Liver (tissue), 9 donors: Measurements from ENCODE around the gene GTPBP6. TPM values are rescaled to one million over a fixed set of nuclear protein-coding genes. Genes with fewer than 3 reads are reported as not detected.
"Not testable (repeated sequence)": the region's sequence is repeated elsewhere in the genome, so short reads cannot be mapped to it uniquely, and the experiment has no call there.

Experiments used
- DNase-seq: peaks from one replicate; pipeline ENCODE4 v3.0.0-alpha.2; 2017; ENCODE audit warnings: low spot score
- H3K27ac ChIP-seq, 2 donors: one replicate each; pipeline ENCODE4 v1.7.0; 2013; ENCODE audit warnings: inconsistent platforms in 2 of 2, low read length in 2 of 2, control low read depth in 1 of 2, low read depth in 1 of 2, mild to moderate bottlenecking in 1 of 2
- H3K27me3 ChIP-seq, 4 donors: one replicate each; pipeline versions ENCODE4 v1.6.1 to v1.7.0; 2013; ENCODE audit warnings: low read length in 3 of 4, inconsistent platforms in 1 of 4, mild to moderate bottlenecking in 1 of 4, moderate library complexity in 1 of 4; ENCODE audit not compliant: control insufficient read depth in 4 of 4, insufficient read depth in 4 of 4
- H3K36me3 ChIP-seq, 4 donors: one replicate each; pipeline versions ENCODE4 v1.6.1 to v1.7.0; 2013; ENCODE audit warnings: low read length in 3 of 4, mild to moderate bottlenecking in 3 of 4, low read depth in 1 of 4, moderate library complexity in 1 of 4; ENCODE audit not compliant: control insufficient read depth in 4 of 4, insufficient read depth in 3 of 4
- H3K4me1 ChIP-seq, 4 donors: one replicate each; pipeline versions ENCODE4 v1.6.1 to v1.7.0; 2013; ENCODE audit warnings: low read length in 3 of 4, mild to moderate bottlenecking in 3 of 4, moderate library complexity in 1 of 4; ENCODE audit not compliant: control insufficient read depth in 4 of 4, insufficient read depth in 4 of 4
- H3K4me3 ChIP-seq, 3 donors: one replicate each; pipeline versions ENCODE4 v1.6.1 to v1.7.0; 2013; ENCODE audit warnings: low read length in 3 of 3, control low read depth in 1 of 3, low read depth in 1 of 3, mild to moderate bottlenecking in 1 of 3
- H3K9ac ChIP-seq, 2 donors: one replicate each; pipeline ENCODE4 v1.7.0; 2013; ENCODE audit warnings: low read length in 2 of 2, mild to moderate bottlenecking in 2 of 2, moderate library complexity in 2 of 2, control low read depth in 1 of 2, low read depth in 1 of 2
- H3K9me3 ChIP-seq, 4 donors: one replicate each; pipeline versions ENCODE4 v1.6.1 to v1.7.0; 2013; ENCODE audit warnings: low read length in 3 of 4; ENCODE audit not compliant: control insufficient read depth in 4 of 4
- HNF4A ChIP-seq, 2 donors: conservative IDR thresholded peaks; 2 replicates each; pipeline ENCODE4 v1.6.1; 2016; ENCODE audit warnings: antibody characterized with exemption in 2 of 2, mild to moderate bottlenecking in 2 of 2
- JUND ChIP-seq, 2 donors: IDR thresholded peaks; 2 replicates each; pipeline ENCODE4 v1.6.1; 2016; ENCODE audit warnings: antibody characterized with exemption in 2 of 2
- MAX ChIP-seq: IDR thresholded peaks from 2 replicates; pipeline ENCODE4 v1.6.1; 2016; ENCODE audit warnings: antibody characterized with exemption
- NR2F2 ChIP-seq: IDR thresholded peaks from 2 replicates; pipeline ENCODE4 v1.6.1; 2016; ENCODE audit warnings: antibody characterized with exemption
- SP1 ChIP-seq: IDR thresholded peaks from 2 replicates; pipeline ENCODE4 v1.6.1; 2018; ENCODE audit warnings: antibody characterized with exemption, mild to moderate bottlenecking
- YY1 ChIP-seq: IDR thresholded peaks from 2 replicates; pipeline ENCODE4 v1.6.1; 2016; ENCODE audit warnings: antibody characterized with exemption, mild to moderate bottlenecking
- WGBS: extraction: QIAGEN DNeasy Blood & Tissue Kit; methylation state at CpG from one replicate; pipeline ENCODE4 v1.1.7; 2013; 5-methylcytosine and 5-hydroxymethylcytosine counted together
- polyA plus RNA-seq, 2 donors: library from polyadenylated mRNA; stranded (reverse) in 1 of 2; unstranded in 1 of 2; fragments of 200-250 nt in 1 of 2; fragments of >200 nt in 1 of 2; fragmentation: Nextera tagmentation in 1 of 2; extraction: Ambion mirVana in 1 of 2; gene quantifications; one replicate each; pipeline versions ENCODE4 v1.2.1 to v1.2.3, GENCODE V29; 2013 to 2015
- total RNA-seq, 2 donors: library from RNA; depleted of rRNA; stranded (reverse); fragments of >200 nt; gene quantifications; one replicate each; pipeline ENCODE4 v1.2.3, GENCODE V29; 2014
- donor health status: healthy.
- donor health status: healthy.
- donor health status: healthy.
- donor health status: healthy.
- donor health status: healthy.

GTPBP6 gene
- total and polyA plus RNA-seq, 4 donors, result 11.3 to 29.2 (median 16.6) TPM

- no peaks in the 10 kb centered on the region for H3K9me3 ChIP-seq
- peaks cover 3 to 22% (median 19%) of the 10 kb centered on the region in 4 donors for H3K36me3 ChIP-seq
- peaks cover 0 to 3% (median 0%) of the 10 kb centered on the region in 4 donors for H3K4me1 ChIP-seq
- DNase-seq, result peak; percentile 89
- no peaks in the 10 kb centered on the region for H3K27me3 ChIP-seq
- H3K9ac ChIP-seq, result no peak overlapping the region
- TF ChIP-seq NR2F2 (no peak), JUND (IDR thresholded peaks at IDR 0.05) (peak in 1 of 2 donors; percentile 44)
- H3K4me3 ChIP-seq, result peak overlapping the region; percentile 18 to 53 (median 47)
- WGBS, result 39% methylated on average over 45 of the region's 45 CpGs
- peak overlapping the region in 1 of 2 donors; percentile 12 for H3K27ac ChIP-seq
Observed at GRCh38 chrX:283115-283845, 35.3 kb downstream of the GTPBP6 start.

GRCh38 chrX:282000-282681, 36.5 kb downstream of the GTPBP6 start:
- not testable (repeated sequence) for H3K27ac ChIP-seq, DNase-seq, H3K9me3 ChIP-seq, H3K4me1 ChIP-seq, H3K4me3 ChIP-seq, H3K9ac ChIP-seq, H3K27me3 ChIP-seq
- H3K36me3 ChIP-seq, result peaks cover 3 to 18% (median 15%) of the 10 kb centered on the region in 4 donors
- 88% methylated on average over 21 of the region's 21 CpGs for WGBS

- Histone ChIP-seq H3K9ac (no peak within 1 kb of the TSS), H3K27me3 (no peaks in the 10 kb centered on the region), H3K27ac (no peak within 1 kb of the TSS), H3K9me3 (no peaks in the 10 kb centered on the region), H3K36me3 (peaks cover 3 to 15% (median 14%) of the 10 kb centered on the region in 4 donors), H3K4me1 (peaks cover 0 to 7% (median under 1%) of the 10 kb centered on the region in 4 donors), H3K4me3 (no peak within 1 kb of the TSS)
- TF ChIP-seq NR2F2 (no peak), MAX (no peak), SP1 (no peak), YY1 (no peak), HNF4A (conservative IDR thresholded peaks at IDR 0.05) (no peak)
- 65% methylated on average over 25 of the region's 25 CpGs for WGBS
- DNase-seq, result peak; percentile 67
Observed at GRCh38 chrX:281166-281999, 37.2 kb downstream of the GTPBP6 start, which contains the start of gene PLCXD1. Gene PLCXD1, plus strand, starts transcription at chrX:281381. Its CDS starts 2,807 bp downstream, at chrX:284188.

GRCh38 chrX:280722-281121, 37.9 kb downstream of the GTPBP6 start:
- not testable (repeated sequence) for H3K9ac ChIP-seq, H3K27ac ChIP-seq, H3K27me3 ChIP-seq, DNase-seq, H3K4me1 ChIP-seq, H3K9me3 ChIP-seq, H3K4me3 ChIP-seq
- peaks cover 3 to 13% (median 12%) of the 10 kb centered on the region in 4 donors for H3K36me3 ChIP-seq
- WGBS, result 61% methylated on average over 14 of the region's 24 CpGs

GRCh38 chrX:279757-280604, 38.6 kb downstream of the GTPBP6 start:
- peaks cover 4 to 15% (median 10%) of the 10 kb centered on the region in 4 donors for H3K4me1 ChIP-seq
- H3K27me3 ChIP-seq, H3K36me3 ChIP-seq, H3K9ac ChIP-seq, H3K9me3 ChIP-seq, DNase-seq, H3K4me3 ChIP-seq, H3K27ac ChIP-seq: not testable (repeated sequence)
- WGBS, result 81% methylated on average over 44 of the region's 45 CpGs
